H9 (cell line): ENCODE results near the gene GRB14. TPM values are rescaled to one million over a fixed set of nuclear protein-coding genes. Genes with fewer than 3 reads are reported as not detected.

Experiments
- DNase-seq: peaks from one replicate; pipeline ENCODE4 v3.0.0-alpha.2; 2017
- H2AFZ ChIP-seq: one replicate; pipeline ENCODE4 v1.6.1; 2013; ENCODE audit warnings: mild to moderate bottlenecking, low read length, control low read depth, moderate library complexity
- H2AK5ac ChIP-seq: 2 replicates; pipeline ENCODE4 v1.6.1; 2013; ENCODE audit warnings: low read length, control low read depth, mixed read lengths; ENCODE audit not compliant: insufficient read length
- H2BK120ac ChIP-seq: one replicate; pipeline ENCODE4 v1.6.1; 2013; ENCODE audit warnings: low read depth, mild to moderate bottlenecking, low read length, control low read depth, inconsistent platforms; ENCODE audit not compliant: poor library complexity, severe bottlenecking
- H2BK12ac ChIP-seq: 2 replicates; pipeline ENCODE4 v1.6.1; 2013; ENCODE audit warnings: low read length, control low read depth, mixed read lengths, low read depth; ENCODE audit not compliant: insufficient read length
- H2BK15ac ChIP-seq: 2 replicates; pipeline ENCODE4 v1.6.1; 2013; ENCODE audit warnings: low read depth, low read length, control low read depth
- H2BK20ac ChIP-seq: one replicate; pipeline ENCODE4 v1.6.1; 2013; ENCODE audit warnings: low read depth, mild to moderate bottlenecking, low read length, control low read depth, inconsistent platforms; ENCODE audit not compliant: poor library complexity, severe bottlenecking
- H2BK5ac ChIP-seq: 2 replicates; pipeline ENCODE4 v1.6.1; 2013; ENCODE audit warnings: low read length, control low read depth, mixed read lengths; ENCODE audit not compliant: insufficient read length
- H3K14ac ChIP-seq: 2 replicates; pipeline ENCODE4 v1.6.1; 2013; ENCODE audit warnings: low read length, control low read depth; ENCODE audit not compliant: insufficient read depth
- H3K18ac ChIP-seq: 2 replicates; pipeline ENCODE4 v1.6.1; 2013; ENCODE audit warnings: low read depth, mild to moderate bottlenecking, mixed read lengths, low read length, control low read depth; ENCODE audit not compliant: insufficient read length
- H3K23ac ChIP-seq: 2 replicates; pipeline ENCODE4 v1.6.1; 2013; ENCODE audit warnings: low read length, control low read depth, mixed read lengths, low read depth; ENCODE audit not compliant: insufficient read length
- H3K23me2 ChIP-seq: 2 replicates; pipeline ENCODE4 v1.6.1; 2013; ENCODE audit warnings: low read depth, mild to moderate bottlenecking, mixed read lengths, low read length, control low read depth; ENCODE audit not compliant: insufficient read length, poor library complexity, severe bottlenecking
- H3K27ac ChIP-seq: 2 replicates; pipeline ENCODE4 v1.5.1; 2013; ENCODE audit warnings: low read length, control low read depth, mixed read lengths, low read depth; ENCODE audit not compliant: insufficient read length
- H3K27me3 ChIP-seq: 2 replicates; pipeline ENCODE4 v1.6.1; 2013; ENCODE audit warnings: low read length, control low read depth, inconsistent platforms; ENCODE audit not compliant: insufficient read depth
- H3K4ac ChIP-seq: 2 replicates; pipeline ENCODE4 v1.6.1; 2013; ENCODE audit warnings: low read depth, mild to moderate bottlenecking, control low read depth, inconsistent platforms, low read length, moderate library complexity
- H3K4me1 ChIP-seq: 2 replicates; pipeline ENCODE4 v1.6.1; 2013; ENCODE audit warnings: low read length, control low read depth, inconsistent platforms; ENCODE audit not compliant: insufficient read depth
- H3K4me2 ChIP-seq: 2 replicates; pipeline ENCODE4 v1.6.1; 2013; ENCODE audit warnings: low read length, control low read depth, mixed read lengths; ENCODE audit not compliant: insufficient read length, insufficient read depth
- H3K56ac ChIP-seq: 2 replicates; pipeline ENCODE4 v1.6.1; 2013; ENCODE audit warnings: low read depth, mild to moderate bottlenecking, mixed read lengths, low read length, control low read depth; ENCODE audit not compliant: insufficient read length
- H3K79me1 ChIP-seq: 2 replicates; pipeline ENCODE4 v1.6.1; 2013; ENCODE audit warnings: low read depth, mild to moderate bottlenecking, moderate library complexity, low read length, control low read depth, inconsistent platforms; ENCODE audit not compliant: insufficient read depth, poor library complexity, severe bottlenecking
- H3K79me2 ChIP-seq: 2 replicates; pipeline ENCODE4 v1.6.1; 2013; ENCODE audit warnings: low read length, control low read depth, inconsistent platforms; ENCODE audit not compliant: insufficient read depth
- H3K9ac ChIP-seq: 2 replicates; pipeline ENCODE4 v1.6.1; 2013; ENCODE audit warnings: low read length, control low read depth, mixed read lengths; ENCODE audit not compliant: insufficient read length; ENCODE audit errors: extremely low read depth
- H3K9me3 ChIP-seq: one replicate; pipeline ENCODE4 v1.6.1; 2013; ENCODE audit warnings: low read depth, low read length, inconsistent platforms; ENCODE audit not compliant: control insufficient read depth
- H3T11ph ChIP-seq: one replicate; pipeline ENCODE4 v1.6.1; 2013; ENCODE audit warnings: mild to moderate bottlenecking, low read length, control low read depth, inconsistent platforms
- H4K20me1 ChIP-seq: one replicate; pipeline ENCODE4 v1.6.1; 2013; ENCODE audit not compliant: control insufficient read depth, insufficient read length, insufficient read depth
- H4K5ac ChIP-seq: 2 replicates; pipeline ENCODE4 v1.6.1; 2013; ENCODE audit warnings: low read depth, mild to moderate bottlenecking, mixed read lengths, low read length, control low read depth; ENCODE audit not compliant: insufficient read length
- H4K8ac ChIP-seq: replicated peaks from 2 replicates; pipeline ENCODE4 v1.6.1; 2013; ENCODE audit warnings: low read length, control low read depth, mixed read lengths, low read depth; ENCODE audit not compliant: insufficient read length
- H4K91ac ChIP-seq: 2 replicates; pipeline ENCODE4 v1.6.1; 2013; ENCODE audit warnings: low read depth, mild to moderate bottlenecking, moderate library complexity, mixed read lengths, low read length, control low read depth; ENCODE audit not compliant: insufficient read length
- H3K27ac Mint-ChIP-seq, 3 experiments: 2 replicates in 2 of 3; 3 replicates in 1 of 3; pipeline ENCODE4 v1.8.0; 2020 to 2021; ENCODE audit warnings: mixed read lengths in 3 of 3, mild to moderate bottlenecking in 1 of 3, moderate library complexity in 1 of 3
- H3K27me3 Mint-ChIP-seq: 2 replicates; pipeline ENCODE4 v1.8.0; 2021; ENCODE audit warnings: low read depth, mild to moderate bottlenecking, moderate library complexity, mixed read lengths
- H3K36me3 Mint-ChIP-seq, 3 experiments: 2 replicates in 2 of 3; 3 replicates in 1 of 3; pipeline ENCODE4 v1.8.0; 2020 to 2021; ENCODE audit warnings: low read depth in 3 of 3, mixed read lengths in 3 of 3; ENCODE audit not compliant: insufficient read depth in 1 of 3
- H3K4me1 Mint-ChIP-seq, 2 experiments: 2 replicates each; pipeline ENCODE4 v1.8.0; 2020; ENCODE audit warnings: mixed read lengths in 2 of 2
- H3K4me3 Mint-ChIP-seq, 2 experiments: 2 replicates in 1 of 2; 3 replicates in 1 of 2; pipeline ENCODE4 v1.8.0; 2020 to 2021; ENCODE audit warnings: mild to moderate bottlenecking in 2 of 2, mixed read lengths in 2 of 2, moderate library complexity in 1 of 2
- H3K9me3 Mint-ChIP-seq, 2 experiments: 2 replicates in 1 of 2; 3 replicates in 1 of 2; pipeline ENCODE4 v1.8.0; 2020; ENCODE audit warnings: mild to moderate bottlenecking in 2 of 2, mixed read lengths in 2 of 2, moderate library complexity in 1 of 2
- WGBS: extraction: QIAGEN DNeasy Blood & Tissue Kit; methylation state at CpG from one replicate; pipeline ENCODE4 v1.1.7; 2013; ENCODE audit warnings: missing lambda C conversion rate, low lambda C conversion rate, mixed read lengths; ENCODE audit not compliant: insufficient read length; ENCODE audit errors: extremely low coverage; 5-methylcytosine and 5-hydroxymethylcytosine counted together
- total RNA-seq: library from RNA; stranded (reverse); gene quantifications from 2 replicates; pipeline ENCODE4 v1.2.1, GENCODE V29; 2021
- TF ChIP-seq, protein P1 (sequence below): fragments of 200-600 bp; sonication (generic); conservative IDR thresholded peaks from 3 replicates; pipeline ENCODE4 v1.8.0; 2021; ENCODE audit warnings: antibody characterized with exemption, mild to moderate bottlenecking

The GRB14 gene
- total RNA-seq, 1 experiment from 2014 or later = 7.6 TPM

DNA sequence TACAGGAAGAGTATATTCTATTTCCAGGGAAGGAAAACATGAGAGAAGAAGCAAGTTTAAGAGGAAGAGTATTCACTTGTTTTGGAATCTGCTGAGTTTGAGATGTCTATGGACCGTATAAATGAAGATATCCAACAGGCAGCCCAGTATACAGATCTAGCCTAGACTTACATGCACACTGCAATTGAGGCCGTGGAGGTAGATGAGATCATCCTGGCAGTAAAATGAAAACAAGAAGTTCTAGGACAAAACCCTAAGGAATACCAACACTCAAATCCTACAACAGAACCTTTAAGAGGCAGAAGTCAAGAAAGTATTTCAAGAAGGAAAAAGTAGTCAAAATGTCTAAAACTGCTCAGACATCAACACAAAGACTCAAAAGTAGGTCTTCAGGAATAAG is 16.0 kb downstream of the GRB14 start:
- Histone ChIP-seq H2BK15ac (no peak overlapping the region), H3K4ac (no peak overlapping the region), H3K79me1 (no peaks in the 10 kb centered on the region), H4K91ac (no peak overlapping the region), H3K23ac (no peak overlapping the region), H3T11ph (no peak overlapping the region), H2AK5ac (no peak overlapping the region), H3K23me2 (no peaks in the 10 kb centered on the region), H3K9ac (no peak overlapping the region), H3K56ac (no peak overlapping the region), H2AFZ (no peak overlapping the region), H2BK20ac (no peak overlapping the region), H3K9me3 (no peaks in the 10 kb centered on the region), H2BK5ac (no peak overlapping the region), H3K18ac (no peak overlapping the region), H3K4me1 (no peaks in the 10 kb centered on the region), H3K79me2 (no peaks in the 10 kb centered on the region), H2BK120ac (no peak overlapping the region), H3K27ac (no peak overlapping the region), H3K4me2 (no peak overlapping the region), H3K27me3 (no peaks in the 10 kb centered on the region), H4K5ac (no peak overlapping the region), H4K8ac (no peak overlapping the region), H4K20me1 (no peaks in the 10 kb centered on the region), H3K14ac (no peak overlapping the region), H2BK12ac (no peak overlapping the region)
- no peaks in the 10 kb centered on the region for H3K27me3 Mint-ChIP-seq
- no peak for DNase-seq
- no peak overlapping the region for H3K4me3 Mint-ChIP-seq
- H3K27ac Mint-ChIP-seq = no peak overlapping the region; a peak in 1 of 7 replicates
- no CpG with 5 or more reads among the region's 2 CpGs for WGBS
- H3K9me3 Mint-ChIP-seq = no peaks in the 10 kb centered on the region
- no peaks in the 10 kb centered on the region; a peak in 1 of 7 replicates for H3K36me3 Mint-ChIP-seq
- H3K4me1 Mint-ChIP-seq = peaks cover 8 to 11% of the 10 kb centered on the region in 2 experiments; a peak in 3 of 4 replicates
- TF ChIP-seq, protein P1, sequence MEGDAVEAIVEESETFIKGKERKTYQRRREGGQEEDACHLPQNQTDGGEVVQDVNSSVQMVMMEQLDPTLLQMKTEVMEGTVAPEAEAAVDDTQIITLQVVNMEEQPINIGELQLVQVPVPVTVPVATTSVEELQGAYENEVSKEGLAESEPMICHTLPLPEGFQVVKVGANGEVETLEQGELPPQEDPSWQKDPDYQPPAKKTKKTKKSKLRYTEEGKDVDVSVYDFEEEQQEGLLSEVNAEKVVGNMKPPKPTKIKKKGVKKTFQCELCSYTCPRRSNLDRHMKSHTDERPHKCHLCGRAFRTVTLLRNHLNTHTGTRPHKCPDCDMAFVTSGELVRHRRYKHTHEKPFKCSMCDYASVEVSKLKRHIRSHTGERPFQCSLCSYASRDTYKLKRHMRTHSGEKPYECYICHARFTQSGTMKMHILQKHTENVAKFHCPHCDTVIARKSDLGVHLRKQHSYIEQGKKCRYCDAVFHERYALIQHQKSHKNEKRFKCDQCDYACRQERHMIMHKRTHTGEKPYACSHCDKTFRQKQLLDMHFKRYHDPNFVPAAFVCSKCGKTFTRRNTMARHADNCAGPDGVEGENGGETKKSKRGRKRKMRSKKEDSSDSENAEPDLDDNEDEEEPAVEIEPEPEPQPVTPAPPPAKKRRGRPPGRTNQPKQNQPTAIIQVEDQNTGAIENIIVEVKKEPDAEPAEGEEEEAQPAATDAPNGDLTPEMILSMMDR = no peak
